Measurements from ENCODE around the gene MRPL1. TPM values are rescaled to one million over a fixed set of nuclear protein-coding genes. Genes with fewer than 3 reads are reported as not detected.
A peak's percentile ranks its signal among the peaks of the same experiment; 100 is the strongest.
"Not testable (repeated sequence)": the region's sequence is repeated elsewhere in the genome, so short reads cannot be mapped to it uniquely, and the experiment has no call there.

Gene MRPL1
- total and polyA plus RNA-seq, 2 donors, result 45.9 to 74.7 TPM

- H3K36me3 ChIP-seq (ENCODE audit: control insufficient read depth in 2 of 2, insufficient read depth in 2 of 2, low read length in 1 of 2), result no peaks in the 10 kb centered on the region
- no peak overlapping the region for H3K27ac ChIP-seq (ENCODE audit: low read depth in 1 of 2, low read length in 1 of 2)
- 99% methylated on average over 1 of the region's 1 CpG for WGBS
- H3K9me3 ChIP-seq (ENCODE audit: control insufficient read depth in 2 of 2, insufficient read depth in 1 of 2, low read length in 1 of 2), result no peaks in the 10 kb centered on the region
- no peaks in the 10 kb centered on the region for H3K4me1 ChIP-seq (ENCODE audit: control insufficient read depth in 2 of 2, insufficient read depth in 2 of 2, low read length in 2 of 2)
- no peaks in the 10 kb centered on the region for H3K27me3 ChIP-seq (ENCODE audit: control insufficient read depth in 2 of 2, insufficient read depth in 1 of 2, low read length in 1 of 2)
- DNase-seq (ENCODE audit: low read depth in 6 of 9, low spot score in 9 of 9), result no peak
- H3K4me3 ChIP-seq (ENCODE audit: low read length in 2 of 2), result no peak overlapping the region
These were observed 75.9 kb downstream of the MRPL1 start for GRCh38 chr4:77938560-77938959.

- not testable (repeated sequence) for H3K4me1 ChIP-seq (ENCODE audit: control insufficient read depth in 2 of 2, insufficient read depth in 2 of 2, low read length in 2 of 2); DNase-seq (ENCODE audit: low read depth in 6 of 9, low spot score in 9 of 9); H3K27ac ChIP-seq (ENCODE audit: low read depth in 1 of 2, low read length in 1 of 2); H3K27me3 ChIP-seq (ENCODE audit: control insufficient read depth in 2 of 2, insufficient read depth in 1 of 2, low read length in 1 of 2); H3K36me3 ChIP-seq (ENCODE audit: control insufficient read depth in 2 of 2, insufficient read depth in 2 of 2, low read length in 1 of 2); H3K4me3 ChIP-seq (ENCODE audit: low read length in 2 of 2); H3K9me3 ChIP-seq (ENCODE audit: control insufficient read depth in 2 of 2, insufficient read depth in 1 of 2, low read length in 1 of 2)
- WGBS, result 96% methylated on average over 10 of the region's 10 CpGs
These were observed 83.3 kb downstream of the MRPL1 start for GRCh38 chr4:77945929-77946328.

DNA sequence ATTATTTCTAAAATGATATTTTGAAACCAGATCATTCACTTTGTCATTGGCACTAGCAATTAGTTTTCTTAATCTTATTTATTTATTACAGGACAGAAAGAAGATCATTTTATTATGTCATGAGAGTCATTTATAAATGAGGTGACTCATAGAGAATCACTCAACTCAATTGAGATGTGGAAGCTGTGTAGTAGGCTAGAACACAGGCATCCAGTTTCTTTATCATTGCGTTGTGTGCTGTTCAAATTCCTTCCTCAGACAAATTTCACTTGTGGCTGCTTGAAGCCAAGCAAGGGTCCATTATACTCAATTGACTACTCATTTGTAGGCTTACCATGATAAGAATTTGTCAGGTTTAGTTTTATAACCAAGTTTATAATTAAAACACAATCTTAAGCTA, 87.6 kb downstream of the MRPL1 start:
- Histone ChIP-seq H3K4me1 (ENCODE audit: control insufficient read depth in 2 of 2, insufficient read depth in 2 of 2, low read length in 2 of 2) (no peaks in the 10 kb centered on the region), H3K27me3 (ENCODE audit: control insufficient read depth in 2 of 2, insufficient read depth in 1 of 2, low read length in 1 of 2) (no peaks in the 10 kb centered on the region), H3K36me3 (ENCODE audit: control insufficient read depth in 2 of 2, insufficient read depth in 2 of 2, low read length in 1 of 2) (peaks cover 0 to 9% of the 10 kb centered on the region in 2 donors), H3K4me3 (ENCODE audit: low read length in 2 of 2) (no peak overlapping the region), H3K27ac (ENCODE audit: low read depth in 1 of 2, low read length in 1 of 2) (no peak overlapping the region), H3K9me3 (ENCODE audit: control insufficient read depth in 2 of 2, insufficient read depth in 1 of 2, low read length in 1 of 2) (peaks cover 0 to 2% of the 10 kb centered on the region in 2 donors)
- WGBS, result 100% methylated on average over 1 of the region's 1 CpG
- DNase-seq (ENCODE audit: low read depth in 6 of 9, low spot score in 9 of 9), result no peak

GRCh38 chr4:77952457-77952856, 89.8 kb downstream of the MRPL1 start:
- H3K36me3 ChIP-seq (ENCODE audit: control insufficient read depth in 2 of 2, insufficient read depth in 2 of 2, low read length in 1 of 2), result peaks cover 0 to 9% of the 10 kb centered on the region in 2 donors
- 85% methylated on average over 5 of the region's 5 CpGs for WGBS
- H3K4me1 ChIP-seq (ENCODE audit: control insufficient read depth in 2 of 2, insufficient read depth in 2 of 2, low read length in 2 of 2), result no peaks in the 10 kb centered on the region
- H3K27me3 ChIP-seq (ENCODE audit: control insufficient read depth in 2 of 2, insufficient read depth in 1 of 2, low read length in 1 of 2), result no peaks in the 10 kb centered on the region
- H3K27ac ChIP-seq (ENCODE audit: low read depth in 1 of 2, low read length in 1 of 2), result no peak overlapping the region
- no peak for DNase-seq (ENCODE audit: low read depth in 6 of 9, low spot score in 9 of 9)
- no peaks in the 10 kb centered on the region for H3K9me3 ChIP-seq (ENCODE audit: control insufficient read depth in 2 of 2, insufficient read depth in 1 of 2, low read length in 1 of 2)
- no peak overlapping the region for H3K4me3 ChIP-seq (ENCODE audit: low read length in 2 of 2)

GRCh38 chr4:77954690-77955089, 92.1 kb downstream of the MRPL1 start:
- Histone ChIP-seq H3K9me3 (ENCODE audit: control insufficient read depth in 2 of 2, insufficient read depth in 1 of 2, low read length in 1 of 2) (no peaks in the 10 kb centered on the region), H3K27ac (ENCODE audit: low read depth in 1 of 2, low read length in 1 of 2) (no peak overlapping the region), H3K27me3 (ENCODE audit: control insufficient read depth in 2 of 2, insufficient read depth in 1 of 2, low read length in 1 of 2) (no peaks in the 10 kb centered on the region), H3K4me3 (ENCODE audit: low read length in 2 of 2) (no peak overlapping the region), H3K4me1 (ENCODE audit: control insufficient read depth in 2 of 2, insufficient read depth in 2 of 2, low read length in 2 of 2) (no peaks in the 10 kb centered on the region), H3K36me3 (ENCODE audit: control insufficient read depth in 2 of 2, insufficient read depth in 2 of 2, low read length in 1 of 2) (peaks cover 0 to 9% of the 10 kb centered on the region in 2 donors)
- WGBS, result 98% methylated on average over 3 of the region's 3 CpGs
- DNase-seq (ENCODE audit: low read depth in 6 of 9, low spot score in 9 of 9), result no peak

- Histone ChIP-seq H3K4me3 (ENCODE audit: low read length in 2 of 2) (no peak overlapping the region), H3K9me3 (ENCODE audit: control insufficient read depth in 2 of 2, insufficient read depth in 1 of 2, low read length in 1 of 2) (no peaks in the 10 kb centered on the region), H3K27me3 (ENCODE audit: control insufficient read depth in 2 of 2, insufficient read depth in 1 of 2, low read length in 1 of 2) (no peaks in the 10 kb centered on the region), H3K27ac (ENCODE audit: low read depth in 1 of 2, low read length in 1 of 2) (no peak overlapping the region), H3K4me1 (ENCODE audit: control insufficient read depth in 2 of 2, insufficient read depth in 2 of 2, low read length in 2 of 2) (no peaks in the 10 kb centered on the region), H3K36me3 (ENCODE audit: control insufficient read depth in 2 of 2, insufficient read depth in 2 of 2, low read length in 1 of 2) (peaks cover 0 to 6% of the 10 kb centered on the region in 2 donors)
- WGBS, result 98% methylated on average over 5 of the region's 5 CpGs
- DNase-seq (ENCODE audit: low read depth in 6 of 9, low spot score in 9 of 9), result no peak
These were observed 94.3 kb downstream of the MRPL1 start for GRCh38 chr4:77956917-77957316.

- H3K36me3 ChIP-seq (ENCODE audit: control insufficient read depth in 2 of 2, insufficient read depth in 2 of 2, low read length in 1 of 2), result no peaks in the 10 kb centered on the region
- no peaks in the 10 kb centered on the region for H3K27me3 ChIP-seq (ENCODE audit: control insufficient read depth in 2 of 2, insufficient read depth in 1 of 2, low read length in 1 of 2)
- peaks cover 3 to 4% of the 10 kb centered on the region in 2 donors for H3K4me1 ChIP-seq (ENCODE audit: control insufficient read depth in 2 of 2, insufficient read depth in 2 of 2, low read length in 2 of 2)
- H3K9me3 ChIP-seq (ENCODE audit: control insufficient read depth in 2 of 2, insufficient read depth in 1 of 2, low read length in 1 of 2), result no peaks in the 10 kb centered on the region
- no peak overlapping the region for H3K27ac ChIP-seq (ENCODE audit: low read depth in 1 of 2, low read length in 1 of 2)
- DNase-seq (ENCODE audit: low read depth in 6 of 9, low spot score in 9 of 9), result no peak
- no peak overlapping the region for H3K4me3 ChIP-seq (ENCODE audit: low read length in 2 of 2)
- 91% methylated on average over 2 of the region's 2 CpGs for WGBS
These were observed 96.3 kb downstream of the MRPL1 start for GRCh38 chr4:77958897-77959296.

DNA sequence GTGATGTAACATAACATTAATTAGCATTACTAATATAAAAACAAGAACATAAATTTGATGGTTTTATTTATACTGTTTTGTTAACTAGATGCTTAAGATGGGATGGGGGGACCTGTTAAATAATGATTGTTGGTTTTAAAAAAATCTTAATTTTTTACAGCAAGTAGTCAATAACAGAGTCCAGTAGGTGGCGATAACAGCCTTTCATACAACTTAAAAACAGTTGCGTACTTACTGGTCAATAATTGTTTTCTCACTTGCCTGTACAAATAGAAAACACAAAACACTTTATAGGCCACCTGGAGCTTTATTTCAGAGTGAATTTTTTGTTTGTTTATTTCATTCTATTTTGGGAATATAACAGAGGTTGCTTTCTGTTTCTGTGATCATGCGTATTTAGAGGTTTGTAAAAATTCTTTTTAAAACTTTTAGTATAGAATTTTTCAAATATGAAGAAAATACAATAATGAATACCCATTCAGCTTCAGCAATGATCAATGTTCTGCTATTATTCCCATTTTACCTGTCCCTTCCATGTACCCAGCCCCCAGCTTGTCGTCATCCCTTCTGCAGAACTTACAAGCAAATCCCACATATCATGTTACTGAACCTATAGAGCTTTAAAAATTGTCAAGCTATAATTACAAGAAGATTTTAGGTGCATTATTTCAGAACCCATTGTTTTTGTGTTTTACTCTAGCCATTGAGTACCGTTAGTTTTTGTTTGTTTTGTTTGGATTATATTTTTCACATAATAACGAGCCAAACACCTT, 97.1 kb downstream of the MRPL1 start:
- Histone ChIP-seq H3K4me3 (ENCODE audit: low read length in 2 of 2) (no peak overlapping the region), H3K9me3 (ENCODE audit: control insufficient read depth in 2 of 2, insufficient read depth in 1 of 2, low read length in 1 of 2) (no peaks in the 10 kb centered on the region), H3K36me3 (ENCODE audit: control insufficient read depth in 2 of 2, insufficient read depth in 2 of 2, low read length in 1 of 2) (no peaks in the 10 kb centered on the region), H3K27me3 (ENCODE audit: control insufficient read depth in 2 of 2, insufficient read depth in 1 of 2, low read length in 1 of 2) (no peaks in the 10 kb centered on the region), H3K4me1 (ENCODE audit: control insufficient read depth in 2 of 2, insufficient read depth in 2 of 2, low read length in 2 of 2) (peaks cover 3 to 4% of the 10 kb centered on the region in 2 donors), H3K27ac (ENCODE audit: low read depth in 1 of 2, low read length in 1 of 2) (no peak overlapping the region)
- 69% methylated on average over 6 of the region's 6 CpGs for WGBS
- peak in 8 of 9 donors; percentile 16 to 61 (median 28) for DNase-seq (ENCODE audit: low read depth in 6 of 9, low spot score in 9 of 9)

DNA sequence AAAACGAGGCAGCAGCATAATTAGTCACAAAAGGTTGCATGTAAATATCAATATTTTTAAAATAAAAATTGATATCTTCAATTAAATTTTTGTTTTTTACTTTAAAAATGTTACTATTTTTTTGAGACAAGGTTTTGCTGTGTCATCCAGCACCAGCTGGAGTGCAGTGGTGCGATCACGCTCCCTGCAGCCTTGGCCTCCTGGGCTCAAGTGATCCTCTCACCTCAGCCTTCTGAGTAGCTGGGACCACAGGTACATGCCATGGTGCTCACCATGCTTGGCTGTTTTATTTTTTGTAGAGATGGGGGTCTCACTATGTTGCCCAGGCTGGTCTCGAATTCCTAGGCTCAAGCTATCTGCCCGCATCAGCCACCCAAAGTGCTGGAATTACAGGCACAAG, 97.7 kb downstream of the MRPL1 start:
- Histone ChIP-seq H3K4me3 (ENCODE audit: low read length in 2 of 2) (no peak overlapping the region), H3K27me3 (ENCODE audit: control insufficient read depth in 2 of 2, insufficient read depth in 1 of 2, low read length in 1 of 2) (no peaks in the 10 kb centered on the region), H3K9me3 (ENCODE audit: control insufficient read depth in 2 of 2, insufficient read depth in 1 of 2, low read length in 1 of 2) (no peaks in the 10 kb centered on the region), H3K36me3 (ENCODE audit: control insufficient read depth in 2 of 2, insufficient read depth in 2 of 2, low read length in 1 of 2) (no peaks in the 10 kb centered on the region), H3K27ac (ENCODE audit: low read depth in 1 of 2, low read length in 1 of 2) (no peak overlapping the region), H3K4me1 (ENCODE audit: control insufficient read depth in 2 of 2, insufficient read depth in 2 of 2, low read length in 2 of 2) (peaks cover 3 to 4% of the 10 kb centered on the region in 2 donors)
- DNase-seq (ENCODE audit: low read depth in 6 of 9, low spot score in 9 of 9), result no peak
- WGBS, result 95% methylated on average over 5 of the region's 5 CpGs
